Esophagus squamous epithelium (tissue), 5 donors: ENCODE results near the gene THADA. TPM values are rescaled to one million over a fixed set of nuclear protein-coding genes. Genes with fewer than 3 reads are reported as not detected.

Source experiments
- DNase-seq: peaks from one replicate; lab custom pipeline; 2025; lab: John Stamatoyannopoulos, UW
- H3K27ac ChIP-seq, 4 donors: fragments of 200-600 bp; sonication (generic); one replicate each; pipeline ENCODE4 v1.5.1; 2016 to 2019; ENCODE audit warnings: mild to moderate bottlenecking in 1 of 4
- H3K27me3 ChIP-seq, 4 donors: fragments of 200-600 bp; sonication (generic); 1 replicate in 3 of 4; 2 replicates in 1 of 4; pipeline versions ENCODE4 v1.5.1 to v1.6.0; 2017 to 2021; ENCODE audit warnings: antibody characterized with exemption in 1 of 4
- H3K36me3 ChIP-seq, 3 donors: fragments of 200-600 bp; sonication (generic); one replicate each; pipeline ENCODE4 v1.5.1; 2016 to 2019
- H3K4me1 ChIP-seq, 3 donors: fragments of 200-600 bp; sonication (generic); one replicate each; pipeline ENCODE4 v1.5.1; 2017 to 2019
- H3K4me3 ChIP-seq, 4 donors: fragments of 200-600 bp; sonication (generic); 1 replicate in 3 of 4; 2 replicates in 1 of 4; pipeline ENCODE4 v1.5.1; 2016 to 2019; ENCODE audit warnings: mild to moderate bottlenecking in 2 of 4, moderate library complexity in 1 of 4
- H3K9me3 ChIP-seq, 3 donors: fragments of 200-600 bp; sonication (generic); one replicate each; pipeline ENCODE4 v1.5.1; 2016 to 2019
- CTCF ChIP-seq, 6 experiments: fragments of 450-650 bp in 4 of 6; fragments of 200-600 bp in 2 of 6; sonication (generic) in 2 of 6; IDR thresholded peaks; one replicate each; pipeline ENCODE4 v1.5.1; 2016 to 2019; ENCODE audit warnings: antibody characterized with exemption in 6 of 6, mild to moderate bottlenecking in 4 of 6, moderate library complexity in 4 of 6
- POLR2A ChIP-seq, 4 donors: fragments of 450-650 bp; IDR thresholded peaks; one replicate each; pipeline ENCODE4 v1.6.1; 2017; ENCODE audit warnings: antibody characterized with exemption in 4 of 4, mild to moderate bottlenecking in 4 of 4, moderate library complexity in 3 of 4
- WGBS, 2 donors: methylation state at CpG; one replicate each; pipeline ENCODE4 v1.1.5; 2018; 5-methylcytosine and 5-hydroxymethylcytosine counted together
- intact Hi-C: fragments of 100-400 bp; cut with DNase I; formaldehyde crosslinking; loops from one replicate; pipeline ENCODE4 v1.15.0; 2022
- total RNA-seq, 4 donors: library from RNA; depleted of rRNA; stranded (reverse); fragments of >200 nt; gene quantifications; one replicate each; pipeline ENCODE4 v1.1.0, GENCODE V29; 2016
- donor health status: DM: yes; HTN: yes; CAD: no.

Gene THADA
- total RNA-seq, 4 donors from 2014 or later: 14.0 to 32.2 (median 21.0) TPM

GRCh38 chr2:43531251-43531650, 64.6 kb downstream of the THADA start:
- TF ChIP-seq CTCF (IDR thresholded peaks at IDR 0.05): no peak
- TF ChIP-seq POLR2A (IDR thresholded peaks at IDR 0.05): no peak
- Histone ChIP-seq H3K27ac (no peak overlapping the region), H3K4me3 (no peak overlapping the region), H3K9me3 (no peaks in the 10 kb centered on the region), H3K36me3 (peaks cover 0 to 8% (median 0%) of the 10 kb centered on the region in 3 donors), H3K27me3 (no peaks in the 10 kb centered on the region), H3K4me1 (peaks cover 0 to 9% (median 5%) of the 10 kb centered on the region in 3 donors)
- no peak for DNase-seq
- WGBS, 2 donors: 85 to 86% methylated on average over 3 of the region's 3 CpGs
- intact Hi-C loops: no loop called here

GRCh38 chr2:43526994-43527393, 68.8 kb downstream of the THADA start:
- Histone ChIP-seq H3K9me3 (no peaks in the 10 kb centered on the region), H3K4me3 (no peak overlapping the region), H3K4me1 (peaks cover 0 to 15% (median 5%) of the 10 kb centered on the region in 3 donors), H3K27ac (peak overlapping the region in 3 of 4 donors; percentile 22 to 57 (median 30)), H3K27me3 (no peaks in the 10 kb centered on the region), H3K36me3 (peaks cover 0 to 8% (median 0%) of the 10 kb centered on the region in 3 donors)
- DNase-seq: no peak
- TF ChIP-seq POLR2A (IDR thresholded peaks at IDR 0.05) (no peak), CTCF (IDR thresholded peaks at IDR 0.05) (no peak)
- intact Hi-C loops: no loop called here

- intact Hi-C loops: no loop called here
- TF ChIP-seq CTCF (IDR thresholded peaks at IDR 0.05): no peak
- no peak for TF ChIP-seq POLR2A (IDR thresholded peaks at IDR 0.05)
- no peak overlapping the region for H3K4me3 ChIP-seq
- no peaks in the 10 kb centered on the region for H3K27me3 ChIP-seq
- 100% methylated on average over 1 of the region's 1 CpG for WGBS, 2 donors
- H3K36me3 ChIP-seq: peaks cover 0 to 8% (median 0%) of the 10 kb centered on the region in 3 donors
- peak overlapping the region in 3 of 4 donors; percentile 45 to 65 (median 48) for H3K27ac ChIP-seq
- DNase-seq: no peak
- H3K9me3 ChIP-seq: no peaks in the 10 kb centered on the region
- peaks cover 0 to 26% (median 6%) of the 10 kb centered on the region in 3 donors for H3K4me1 ChIP-seq
These were observed 70.3 kb downstream of the THADA start for GRCh38 chr2:43525506-43525905.

- DNase-seq: no peak
- Histone ChIP-seq H3K27ac (peak overlapping the region in 3 of 4 donors; percentile 45 to 65 (median 48)), H3K4me1 (peaks cover 0 to 37% (median 12%) of the 10 kb centered on the region in 3 donors), H3K9me3 (no peaks in the 10 kb centered on the region), H3K27me3 (no peaks in the 10 kb centered on the region), H3K4me3 (no peak overlapping the region), H3K36me3 (peaks cover 0 to 8% (median 0%) of the 10 kb centered on the region in 3 donors)
- intact Hi-C loops: no loop called here
- WGBS, 2 donors: 80% methylated on average over 3 of the region's 3 CpGs
- TF ChIP-seq POLR2A (IDR thresholded peaks at IDR 0.05) (no peak), CTCF (IDR thresholded peaks at IDR 0.05) (peak in 4 of 6 experiments; percentile 28 to 50 (median 45))
These were observed 71.5 kb downstream of the THADA start for GRCh38 chr2:43524177-43524965.

GRCh38 chr2:43522177-43522576, 73.7 kb downstream of the THADA start:
- H3K27ac ChIP-seq: no peak overlapping the region
- TF ChIP-seq POLR2A (IDR thresholded peaks at IDR 0.05) (no peak), CTCF (IDR thresholded peaks at IDR 0.05) (no peak)
- DNase-seq: no peak
- peaks cover 0 to 8% (median 0%) of the 10 kb centered on the region in 3 donors for H3K36me3 ChIP-seq
- no peaks in the 10 kb centered on the region for H3K9me3 ChIP-seq
- intact Hi-C loops: no loop called here
- H3K4me3 ChIP-seq: no peak overlapping the region
- no peaks in the 10 kb centered on the region for H3K27me3 ChIP-seq
- peaks cover 0 to 56% (median 29%) of the 10 kb centered on the region in 3 donors for H3K4me1 ChIP-seq
